GM12878 (cell line): ENCODE data around the gene TTYH3. TPM values are rescaled to one million over a fixed set of nuclear protein-coding genes. Genes with fewer than 3 reads are reported as not detected.

ENCODE experiments used
- ATAC-seq: fragments of 200-7000 bp; cut with Tn5 transposase; 3 replicates; pipeline ENCODE4 v1.9.1; 2020; ENCODE audit warnings: mild to moderate bottlenecking, moderate library complexity
- BruUV-seq: library from RNA; stranded (reverse); fragments of 400-500 nt; replicated peaks from 2 replicates; lab custom pipeline; 2021; lab: Mats Ljungman, UMichigan
- CTCF ChIA-PET: fragments of 300-600 bp; sonication (Branson Sonifier 250); formaldehyde crosslinking; extraction: SDS; loops from one replicate; lab custom pipeline; 2021; ENCODE audit warnings: inconsistent platforms; lab: Yijun Ruan, JAX
- POLR2A ChIA-PET: fragments of 350-600 bp; formaldehyde crosslinking; extraction: SDS; loops from one replicate; lab custom pipeline; 2021; ENCODE audit warnings: inconsistent platforms; lab: Charles Lee
- RAD21 ChIA-PET: fragments of 300-600 bp; sonication (Branson Sonifier 250); formaldehyde crosslinking; loops from one replicate; lab custom pipeline; 2023; ENCODE audit warnings: antibody characterized with exemption; ENCODE audit not compliant: unreplicated experiment; lab: Charles Lee
- SMC1A ChIA-PET: fragments of 300-600 bp; sonication (Branson Sonifier 250); formaldehyde crosslinking; loops from one replicate; lab custom pipeline; 2023; ENCODE audit not compliant: unreplicated experiment, uncharacterized antibody; lab: Charles Lee
- DNase-seq: peaks from one replicate; pipeline ENCODE4 v3.0.0-alpha.2; 2011; ENCODE audit warnings: low read depth, low spot score
- FAIRE-seq: peaks from 3 replicates; lab custom pipeline; 2011; peaks lifted over from hg19 to GRCh38; lab: Jason Lieb, UNC
- H2AFZ ChIP-seq: 2 replicates; pipeline ENCODE4 v1.6.0; 2011; ENCODE audit warnings: low read depth, low read length, control low read depth; ENCODE audit not compliant: control insufficient read depth
- H3K27ac ChIP-seq: 2 replicates; pipeline ENCODE4 v1.5.1; 2011; ENCODE audit warnings: control low read depth; ENCODE audit not compliant: control insufficient read depth, insufficient read depth
- H3K27me3 ChIP-seq, 2 experiments: replicated peaks in 1 of 2; 2 replicates each; pipeline versions ENCODE4 v1.6.0 to v1.6.1; 2011; ENCODE audit warnings: low read length in 1 of 2; ENCODE audit not compliant: control insufficient read depth in 2 of 2, insufficient read depth in 2 of 2
- H3K36me3 ChIP-seq, 2 experiments: 2 replicates each; pipeline ENCODE4 v1.5.1; 2011; ENCODE audit warnings: low read length in 1 of 2; ENCODE audit not compliant: control insufficient read depth in 2 of 2, insufficient read depth in 2 of 2
- H3K4me1 ChIP-seq: 2 replicates; pipeline ENCODE4 v1.6.1; 2011; ENCODE audit warnings: mild to moderate bottlenecking, low read length, moderate library complexity, mixed read lengths; ENCODE audit not compliant: control insufficient read depth, insufficient read depth
- H3K4me2 ChIP-seq: 2 replicates; pipeline ENCODE4 v1.6.0; 2011; ENCODE audit warnings: control low read depth; ENCODE audit not compliant: control insufficient read depth, insufficient read depth
- H3K4me3 ChIP-seq: fragments of 200-600 bp; sonication (generic); 2 replicates; pipeline ENCODE4 v1.5.1; 2016
- H3K79me2 ChIP-seq: 2 replicates; pipeline ENCODE4 v1.6.0; 2011; ENCODE audit warnings: low read length; ENCODE audit not compliant: control insufficient read depth, insufficient read depth
- H3K9ac ChIP-seq: 2 replicates; pipeline ENCODE4 v1.8.0; 2011; ENCODE audit warnings: low read length, control low read depth, mixed read lengths; ENCODE audit not compliant: control insufficient read depth, insufficient read depth
- H3K9me3 ChIP-seq: replicated peaks from 3 replicates; pipeline ENCODE4 v1.5.1; 2011; ENCODE audit warnings: mild to moderate bottlenecking, low read length; ENCODE audit not compliant: control insufficient read depth, insufficient read depth
- H4K20me1 ChIP-seq: 2 replicates; pipeline ENCODE4 v1.6.0; 2011; ENCODE audit not compliant: control insufficient read depth, insufficient read depth
- ETV6 ChIP-seq, 2 experiments: fragments of 450-650 bp in 1 of 2; IDR thresholded peaks in 1 of 2; conservative IDR thresholded peaks in 1 of 2; 2 replicates each; pipeline ENCODE4 v1.6.1; 2014; ENCODE audit warnings: antibody characterized with exemption in 1 of 2, borderline replicate concordance in 1 of 2, low read depth in 1 of 2, mild to moderate bottlenecking in 1 of 2, moderate library complexity in 1 of 2
- MYC ChIP-seq: IDR thresholded peaks from 2 replicates; pipeline ENCODE4 v1.6.1; 2011; ENCODE audit warnings: mild to moderate bottlenecking, low read length, moderate library complexity, inconsistent platforms; ENCODE audit not compliant: insufficient read depth, insufficient replicate concordance, insufficient read length, severe bottlenecking
- NFYB ChIP-seq: IDR thresholded peaks from 2 replicates; pipeline ENCODE4 v1.6.1; 2011; ENCODE audit warnings: low read depth, mild to moderate bottlenecking, low read length, improper control_type of control experiment, moderate library complexity; ENCODE audit not compliant: insufficient read depth
- REST ChIP-seq: IDR thresholded peaks from 2 replicates; pipeline ENCODE4 v1.6.1; 2012; ENCODE audit warnings: mild to moderate bottlenecking, low read depth, low read length
- USF1 ChIP-seq: IDR thresholded peaks from 2 replicates; pipeline ENCODE4 v1.6.1; 2011; ENCODE audit warnings: borderline replicate concordance, low read depth, mild to moderate bottlenecking, moderate library complexity, mixed read lengths, low read length; ENCODE audit not compliant: insufficient read depth; ENCODE audit errors: extremely low read length
- WRNIP1 ChIP-seq: IDR thresholded peaks from 2 replicates; pipeline ENCODE4 v1.6.1; 2011; ENCODE audit warnings: low read depth, low read length, improper control_type of control experiment, borderline replicate concordance
- YBX1 ChIP-seq: fragments of 450-650 bp; IDR thresholded peaks from 2 replicates; pipeline ENCODE4 v1.6.1; 2016; ENCODE audit warnings: antibody characterized with exemption
- ZNF592 ChIP-seq: fragments of 450-650 bp; IDR thresholded peaks from 2 replicates; pipeline ENCODE4 v1.6.1; 2017; ENCODE audit warnings: mild to moderate bottlenecking, moderate library complexity
- ZZZ3 ChIP-seq: IDR thresholded peaks from 2 replicates; pipeline ENCODE4 v1.6.1; 2011; ENCODE audit warnings: low read depth; ENCODE audit not compliant: control insufficient read depth, insufficient read length
- WGBS: methylation state at CpG from one replicate; pipeline ENCODE4 v1.1.6; 2016; ENCODE audit warnings: low lambda C conversion rate; ENCODE audit not compliant: insufficient replicate concordance, insufficient coverage; ENCODE audit errors: missing lambda C conversion rate; 5-methylcytosine and 5-hydroxymethylcytosine counted together
- in situ Hi-C: fragments of 300-500 bp; cut with MboI; formaldehyde crosslinking; loops from 9 replicates; pipeline ENCODE4 v1.14.3; 2018; ENCODE audit warnings: mixed read lengths
- intact Hi-C: fragments of 100-400 bp; cut with micrococcal nuclease; formaldehyde crosslinking; loops from one replicate; pipeline ENCODE4 v1.14.2; 2022; ENCODE audit not compliant: unreplicated experiment
- polyA plus RNA-seq, 11 experiments: library from polyadenylated mRNA; depleted of rRNA in 4 of 11; unstranded in 6 of 11; stranded (reverse) in 5 of 11; fragments of >200 nt; fragmentation: Nextera tagmentation in 4 of 11; fragmentation: Illumina TruSeq in 1 of 11; extraction: Ambion mirVana in 4 of 11; extraction: Trizol in 1 of 11; gene quantifications; 1 replicate in 1 of 11; 2 replicates in 10 of 11; pipeline versions ENCODE4 v1.2.1 to v1.2.3, GENCODE V29; 2011 to 2016; ENCODE audit warnings: inconsistent platforms in 2 of 11, missing spikeins in 2 of 11, low read depth in 1 of 11
- total RNA-seq, 4 experiments: library from RNA; depleted of rRNA in 3 of 4; stranded (reverse); fragments of >200 nt in 3 of 4; fragmentation: Illumina TruSeq in 1 of 4; extraction: Trizol in 1 of 4; gene quantifications; 2 replicates each; pipeline versions ENCODE4 v1.2.1 to v1.2.3, GENCODE V29; 2013 to 2021

Gene TTYH3
- total and polyA plus RNA-seq, 10 of the 15 experiments (the other 5 are each of a cell fraction or from before 2014, with no cell fraction given) = 0.79 to 71.4 (median 10.5) TPM

GRCh38 chr7:2666155-2666554 is 34.4 kb downstream of the TTYH3 start:
- BruUV-seq = no TSS peak

More at GRCh38 chr7:2666155-2666554, 34.4 kb downstream of the TTYH3 start:
- CTCF ChIA-PET = interaction anchor here (1.1 kb wide), 1 partner anchor 44 kb away, joined by 3 read pairs; no protein-coding TSS in a partner anchor
- TF ChIP-seq WRNIP1 (no peak), ZNF592 (no peak), NFYB (no peak), USF1 (no peak), ZZZ3 (no peak), ETV6 (conservative IDR thresholded peaks at IDR 0.05 in 1 of 2, IDR thresholded peaks at IDR 0.05 in 1 of 2; ENCODE audit: borderline replicate concordance in 1 of 2, low read depth in 1 of 2) (no peak), MYC (no peak), YBX1 (no peak), REST (no peak)
- TF ChIP-seq, all 136 proteins: peak for 0
- intact Hi-C loops = loop anchor here (10.0 kb wide), 1 partner anchor 489 kb away; no protein-coding TSS in a partner anchor
- peaks cover 3% of the 10 kb centered on the region; the same call in 1 of the 2 replicates for H3K4me1 ChIP-seq
- H3K9me3 ChIP-seq = no peaks in the 10 kb centered on the region
- H3K27me3 ChIP-seq = no peaks in the 10 kb centered on the region
- H3K36me3 ChIP-seq = no peaks in the 10 kb centered on the region
- H3K4me2 ChIP-seq = no peak overlapping the region
- SMC1A ChIA-PET = no interaction called here
- H3K4me3 ChIP-seq = no peak overlapping the region
- ATAC-seq (no peak), FAIRE-seq (no peak), DNase-seq (no peak)
- in situ Hi-C loops = loop anchor here (5.0 kb wide), 1 partner anchor 46 kb away; no protein-coding TSS in a partner anchor
- no peaks in the 10 kb centered on the region for H4K20me1 ChIP-seq
- RAD21 ChIA-PET = interaction anchor here (1.2 kb wide), 2 partner anchors 16 to 44 kb away, joined by 3 read pairs; no protein-coding TSS in a partner anchor
- H3K27ac ChIP-seq = no peak overlapping the region
- H2AFZ ChIP-seq = no peak overlapping the region
- no peak overlapping the region for H3K9ac ChIP-seq
- 28% methylated on average over 5 of the region's 6 CpGs for WGBS
- POLR2A ChIA-PET = no interaction called here
- no peaks in the 10 kb centered on the region for H3K79me2 ChIP-seq
